Thoracic aorta (tissue), 2 donors: ENCODE measurements around the gene TOMM34. TPM values are rescaled to one million over a fixed set of nuclear protein-coding genes. Genes with fewer than 3 reads are reported as not detected.

ENCODE experiments used
- ATAC-seq: fragments of 150-250 bp; one replicate; pipeline ENCODE4 v1.8.0; 2017; ENCODE audit warnings: low read depth; ENCODE audit not compliant: insufficient number of reproducible peaks, low FRiP score
- DNase-seq: peaks from one replicate; pipeline ENCODE4 v3.0.0-alpha.2; 2020; ENCODE audit warnings: low spot score
- H3K27ac ChIP-seq, 2 donors: fragments of 200-600 bp; sonication (generic); 1 replicate in 1 of 2; 2 replicates in 1 of 2; pipeline ENCODE4 v1.5.1; 2016; ENCODE audit warnings: mild to moderate bottlenecking in 2 of 2, moderate library complexity in 2 of 2
- H3K27me3 ChIP-seq: fragments of 200-600 bp; sonication (generic); replicated peaks from 2 replicates; pipeline ENCODE4 v1.6.0; 2016; ENCODE audit warnings: mild to moderate bottlenecking; ENCODE audit not compliant: insufficient read depth
- H3K36me3 ChIP-seq: fragments of 200-600 bp; sonication (generic); one replicate; pipeline ENCODE4 v1.5.1; 2016
- H3K4me1 ChIP-seq, 2 donors: fragments of 200-600 bp; sonication (generic); 1 replicate in 1 of 2; 2 replicates in 1 of 2; pipeline versions ENCODE4 v1.5.1 to v1.6.0; 2016; ENCODE audit warnings: low read depth in 2 of 2, mild to moderate bottlenecking in 1 of 2; ENCODE audit not compliant: control insufficient read depth in 1 of 2
- H3K4me3 ChIP-seq: fragments of 200-600 bp; sonication (generic); 2 replicates; pipeline ENCODE4 v1.5.1; 2016; ENCODE audit warnings: mild to moderate bottlenecking
- H3K9me3 ChIP-seq: fragments of 200-600 bp; sonication (generic); 2 replicates; pipeline ENCODE4 v1.5.1; 2016
- CTCF ChIP-seq: fragments of 200-600 bp; sonication (generic); IDR thresholded peaks from one replicate; pipeline ENCODE4 v1.5.1; 2019; ENCODE audit warnings: antibody characterized with exemption
- total RNA-seq, 2 donors: library from RNA; depleted of rRNA; stranded (reverse); fragments of >200 nt; gene quantifications; one replicate each; pipeline versions ENCODE4 v1.1.0 to v1.2.3, GENCODE V29; 2016

The TOMM34 gene
- total RNA-seq, 2 donors from 2014 or later = 11.9 to 13.0 TPM

GRCh38 chr20:44896583-44896982 lies 63.6 kb downstream of the TOMM34 start:
- Histone ChIP-seq H3K4me1 (peaks cover 41 to 60% of the 10 kb centered on the region in 2 donors), H3K36me3 (peaks cover 3% of the 10 kb centered on the region), H3K27ac (peak overlapping the region; percentile 5 to 13), H3K27me3 (no peaks in the 10 kb centered on the region), H3K9me3 (no peaks in the 10 kb centered on the region), H3K4me3 (peak overlapping the region; percentile 2)
- ATAC-seq = no peak
- no peak for DNase-seq
- TF ChIP-seq CTCF = no peak

- no peak for TF ChIP-seq CTCF
- no peak for DNase-seq
- ATAC-seq = no peak
- Histone ChIP-seq H3K9me3 (no peaks in the 10 kb centered on the region), H3K27me3 (no peaks in the 10 kb centered on the region), H3K27ac (no peak overlapping the region), H3K4me3 (no peak overlapping the region), H3K36me3 (no peaks in the 10 kb centered on the region), H3K4me1 (peaks cover 39 to 70% of the 10 kb centered on the region in 2 donors)
These were observed 65.2 kb downstream of the TOMM34 start for GRCh38 chr20:44894959-44895358.

Other genes with a start within 250 kb of the TOMM34 start
- 100 to 1,000 TPM; 652 to 994 TPM for gene CCN5, start 245.0 kb downstream of the TOMM34 start, total RNA-seq
- gene KCNK15, start 214.5 kb downstream of the TOMM34 start, total RNA-seq = 10 to 100 TPM; 26.3 to 60.0 TPM
- gene RIMS4, start 149.9 kb downstream of the TOMM34 start, total RNA-seq = 10 to 100 TPM in 1 of 2 donors, 1 to 10 TPM in 1; 2.4 to 13.5 TPM
- gene YWHAB, start 74.7 kb downstream of the TOMM34 start, total RNA-seq = 100 to 1,000 TPM; 135 to 156 TPM
- 10 to 100 TPM; 29.5 to 33.2 TPM for gene PABPC1L, start 50.3 kb downstream of the TOMM34 start, total RNA-seq
- gene STK4, start 6.1 kb upstream of the TOMM34 start, total RNA-seq = 10 to 100 TPM; 30.3 to 47.9 TPM
- gene KCNS1, start 140.7 kb upstream of the TOMM34 start, total RNA-seq = not detected
- not detected for gene WFDC5, start 154.8 kb upstream of the TOMM34 start, total RNA-seq
- gene WFDC12, start 164.1 kb upstream of the TOMM34 start, total RNA-seq = not detected
- gene PI3, start 214.5 kb upstream of the TOMM34 start, total RNA-seq = not detected
- gene SEMG1, start 246.6 kb upstream of the TOMM34 start, total RNA-seq = not detected